B cell (primary cell): ENCODE results near the gene CBX6. TPM values are rescaled to one million over a fixed set of nuclear protein-coding genes. Genes with fewer than 3 reads are reported as not detected.

Experiments used
- ATAC-seq: fragments of 200-7000 bp; cut with Tn5 transposase; one replicate; pipeline ENCODE4 v1.10.0; 2021; ENCODE audit warnings: low read depth, mild to moderate bottlenecking, moderate number of reproducible peaks, moderate library complexity
- CTCF ChIA-PET: fragments of 350-600 bp; sonication (Branson Sonifier 250); formaldehyde crosslinking; loops from one replicate; lab custom pipeline; 2021; ENCODE audit warnings: antibody characterized with exemption, inconsistent platforms; lab: Charles Lee
- POLR2A ChIA-PET: fragments of 350-600 bp; sonication (Branson Sonifier 250); formaldehyde crosslinking; loops from one replicate; lab custom pipeline; 2021; ENCODE audit warnings: antibody characterized with exemption; lab: Charles Lee
- DNase-seq: peaks from one replicate; pipeline ENCODE4 v3.0.0; 2013
- H2AFZ ChIP-seq: 2 replicates; pipeline ENCODE4 v1.6.1; 2012; ENCODE audit warnings: mild to moderate bottlenecking, low read depth, low read length; ENCODE audit not compliant: insufficient read depth, poor library complexity, severe bottlenecking
- H3K27ac ChIP-seq, 2 donors: 1 replicate in 1 of 2; 2 replicates in 1 of 2; pipeline ENCODE4 v1.5.1; 2012 to 2013; ENCODE audit warnings: low read length in 2 of 2, mild to moderate bottlenecking in 2 of 2, moderate library complexity in 1 of 2
- H3K27me3 ChIP-seq, 4 experiments: fragments of 200-600 bp in 1 of 4; sonication (generic) in 1 of 4; replicated peaks in 1 of 4; 1 replicate in 2 of 4; 2 replicates in 2 of 4; pipeline versions ENCODE4 v1.6.1 to v1.7.0; 2013 to 2016; ENCODE audit warnings: low read length in 3 of 4, mild to moderate bottlenecking in 2 of 4, mixed read lengths in 1 of 4, moderate library complexity in 1 of 4; ENCODE audit not compliant: insufficient read depth in 4 of 4, control insufficient read depth in 3 of 4; ENCODE audit errors: control extremely low read depth in 1 of 4
- H3K36me3 ChIP-seq, 2 experiments: replicated peaks in 1 of 2; 1 replicate in 1 of 2; 2 replicates in 1 of 2; pipeline versions ENCODE4 v1.6.1 to v1.7.1; 2013; ENCODE audit warnings: low read length in 1 of 2; ENCODE audit not compliant: insufficient read depth in 2 of 2, control insufficient read depth in 1 of 2; ENCODE audit errors: control extremely low read depth in 1 of 2, extremely low read depth in 1 of 2
- H3K4me1 ChIP-seq, 2 donors: fragments of 200-600 bp in 1 of 2; sonication (generic) in 1 of 2; 1 replicate in 1 of 2; 2 replicates in 1 of 2; pipeline versions ENCODE4 v1.5.1 to v1.6.1; 2013 to 2017; ENCODE audit warnings: low read length in 2 of 2; ENCODE audit not compliant: control insufficient read depth in 2 of 2, insufficient read depth in 2 of 2
- H3K4me2 ChIP-seq: replicated peaks from 2 replicates; pipeline ENCODE3; 2012; ENCODE audit warnings: mild to moderate bottlenecking, low read depth, low read length; ENCODE audit not compliant: poor library complexity, severe bottlenecking
- H3K4me3 ChIP-seq, 5 experiments: fragments of 200-600 bp in 1 of 5; sonication (generic) in 1 of 5; 1 replicate in 3 of 5; 2 replicates in 2 of 5; pipeline versions ENCODE4 v1.5.1 to v1.7.0; 2011 to 2016; ENCODE audit warnings: low read length in 4 of 5, mild to moderate bottlenecking in 4 of 5, low read depth in 2 of 5, control low read depth in 1 of 5, moderate library complexity in 1 of 5; ENCODE audit not compliant: insufficient read depth in 1 of 5; ENCODE audit errors: control extremely low read depth in 1 of 5, extremely low read depth in 1 of 5
- H3K79me2 ChIP-seq: fragments of 200-600 bp; sonication (generic); one replicate; pipeline ENCODE4 v1.6.0; 2016; ENCODE audit warnings: low read length; ENCODE audit not compliant: control insufficient read depth, insufficient read depth
- H3K9ac ChIP-seq: fragments of 200-600 bp; sonication (generic); 2 replicates; pipeline ENCODE4 v1.6.1; 2017; ENCODE audit warnings: mild to moderate bottlenecking, low read length, moderate library complexity
- H3K9me3 ChIP-seq, 3 donors: one replicate each; pipeline versions ENCODE4 v1.6.1 to v1.7.1; 2013; ENCODE audit warnings: low read length in 2 of 3; ENCODE audit not compliant: control insufficient read depth in 2 of 3, insufficient read depth in 1 of 3; ENCODE audit errors: control extremely low read depth in 1 of 3
- H4K20me1 ChIP-seq: 2 replicates; pipeline ENCODE4 v1.6.0; 2012; ENCODE audit warnings: mild to moderate bottlenecking, low read length; ENCODE audit not compliant: insufficient read depth, control insufficient read depth, poor library complexity, severe bottlenecking
- H3K27ac Mint-ChIP-seq: one replicate; pipeline ENCODE4 v1.8.0; 2021; ENCODE audit warnings: mixed read lengths
- H3K27me3 Mint-ChIP-seq: one replicate; pipeline ENCODE4 v1.8.0; 2021; ENCODE audit warnings: mixed read lengths
- H3K4me1 Mint-ChIP-seq: one replicate; pipeline ENCODE4 v1.8.0; 2021; ENCODE audit warnings: mixed read lengths
- H3K4me3 Mint-ChIP-seq: one replicate; pipeline ENCODE4 v1.8.0; 2021; ENCODE audit warnings: mixed read lengths
- H3K9me3 Mint-ChIP-seq: one replicate; pipeline ENCODE4 v1.8.0; 2022; ENCODE audit warnings: mixed read lengths; ENCODE audit not compliant: insufficient read depth
- CTCF ChIP-seq: fragments of 200-600 bp; IDR thresholded peaks from one replicate; pipeline ENCODE4 v1.8.0; 2022; ENCODE audit warnings: antibody characterized with exemption, mild to moderate bottlenecking
- EZH2 ChIP-seq: IDR thresholded peaks from 2 replicates; pipeline ENCODE4 v1.6.1; 2012; ENCODE audit warnings: borderline replicate concordance, low read depth, mild to moderate bottlenecking, moderate library complexity, low read length; ENCODE audit not compliant: insufficient read depth, poor library complexity, severe bottlenecking
- WGBS: methylation state at CpG from one replicate; pipeline ENCODE4 v1.1.5; 2013; ENCODE audit warnings: missing lambda C conversion rate; ENCODE audit not compliant: insufficient coverage; 5-methylcytosine and 5-hydroxymethylcytosine counted together
- intact Hi-C: fragments of 100-400 bp; cut with micrococcal nuclease; formaldehyde crosslinking; loops from one replicate; pipeline ENCODE4 v1.10.0; 2022
- polyA plus RNA-seq: library from polyadenylated mRNA; depleted of rRNA; stranded (reverse); fragments of >200 nt; gene quantifications from 2 replicates; pipeline ENCODE4 v1.2.3, GENCODE V29; 2012
- total RNA-seq, 2 donors: library from RNA; stranded (reverse); fragments of 120-200 nt in 1 of 2; gene quantifications; 1 replicate in 1 of 2; 2 replicates in 1 of 2; pipeline versions ENCODE4 v1.2.3 to v1.2.4, GENCODE V29; 2013 to 2022

Gene CBX6
- total and polyA plus RNA-seq, 2 donors (not counting 1 experiment from before 2014, with no cell fraction given) = 14.9 to 55.1 TPM

GRCh38 chr22:38862375-38863329 is 9.4 kb downstream of the CBX6 start:
- no peak for ATAC-seq
- TF ChIP-seq CTCF (no peak), EZH2 (no peak)
- H3K79me2 ChIP-seq = peaks cover 21% of the 10 kb centered on the region
- no peaks in the 10 kb centered on the region for H3K4me1 ChIP-seq
- H2AFZ ChIP-seq = no peak overlapping the region
- H3K4me2 ChIP-seq = no peak overlapping the region
- Mint-ChIP-seq H3K9me3 (no peaks in the 10 kb centered on the region), H3K4me3 (no peak overlapping the region), H3K27me3 (no peaks in the 10 kb centered on the region), H3K27ac (no peak overlapping the region), H3K4me1 (peaks cover 4% of the 10 kb centered on the region)
- DNase-seq = no peak
- H3K9me3 ChIP-seq = no peaks in the 10 kb centered on the region
- intact Hi-C loops = no loop called here
- WGBS = 87% methylated on average over 6 of the region's 14 CpGs
- no peaks in the 10 kb centered on the region for H3K27me3 ChIP-seq
- H3K4me3 ChIP-seq = no peak overlapping the region
- H3K9ac ChIP-seq = no peak overlapping the region
- H3K27ac ChIP-seq = no peak overlapping the region
- CTCF ChIA-PET = interaction anchor here (1.2 kb wide), 1 partner anchor 7 kb away, joined by 5 read pairs; no protein-coding TSS in a partner anchor
- peaks cover 46% of the 10 kb centered on the region for H4K20me1 ChIP-seq
- POLR2A ChIA-PET = no interaction called here
- H3K36me3 ChIP-seq = peaks cover 0 to 14% of the 10 kb centered on the region in 2 experiments

- TF ChIP-seq CTCF (no peak), EZH2 (no peak)
- ATAC-seq = no peak
- POLR2A ChIA-PET = no interaction called here
- Histone ChIP-seq H3K9ac (no peak overlapping the region), H4K20me1 (peaks cover 39% of the 10 kb centered on the region), H3K4me3 (no peak overlapping the region), H3K4me2 (no peak overlapping the region), H3K27ac (no peak overlapping the region), H3K4me1 (no peaks in the 10 kb centered on the region), H3K79me2 (peaks cover 16% of the 10 kb centered on the region), H3K36me3 (peaks cover 0 to 11% of the 10 kb centered on the region in 2 experiments), H3K27me3 (no peaks in the 10 kb centered on the region), H3K9me3 (no peaks in the 10 kb centered on the region), H2AFZ (no peak overlapping the region)
- CTCF ChIA-PET = interaction anchor here (0.6 to 1.2 kb wide), 2 partner anchors 8 to 595 kb away, joined by 5 to 6 read pairs; no protein-coding TSS in a partner anchor
- WGBS = 62% methylated on average over 8 of the region's 12 CpGs
- H3K4me1 Mint-ChIP-seq = peaks cover 4% of the 10 kb centered on the region
- intact Hi-C loops = no loop called here
- no peaks in the 10 kb centered on the region for H3K9me3 Mint-ChIP-seq
- H3K27me3 Mint-ChIP-seq = no peaks in the 10 kb centered on the region
- no peak overlapping the region for H3K4me3 Mint-ChIP-seq
- no peak overlapping the region for H3K27ac Mint-ChIP-seq
- DNase-seq = no peak
These were observed 10.1 kb downstream of the CBX6 start for GRCh38 chr22:38861927-38862326.
